Immature natural killer cell (primary cell): ENCODE data around the gene OR1F1. TPM values are rescaled to one million over a fixed set of nuclear protein-coding genes. Genes with fewer than 3 reads are reported as not detected.
"Not testable (repeated sequence)": the region's sequence is repeated elsewhere in the genome, so short reads cannot be mapped to it uniquely, and the experiment has no call there.

Experiments
- DNase-seq, 3 donors: peaks; one replicate each; pipeline ENCODE4 v3.0.0; 2022; ENCODE audit warnings: mixed read lengths in 1 of 3
- H3K27ac Mint-ChIP-seq, 6 donors: one replicate each; pipeline ENCODE4 v1.8.0; 2020; ENCODE audit warnings: mixed read lengths in 6 of 6, mild to moderate bottlenecking in 5 of 6, inconsistent platforms in 4 of 6, moderate library complexity in 3 of 6
- H3K27me3 Mint-ChIP-seq, 3 donors: one replicate each; pipeline ENCODE4 v1.8.0; 2020 to 2021; ENCODE audit warnings: low read depth in 3 of 3, mild to moderate bottlenecking in 3 of 3, mixed read lengths in 3 of 3, moderate library complexity in 3 of 3, inconsistent platforms in 1 of 3
- H3K36me3 Mint-ChIP-seq, 3 donors: one replicate each; pipeline ENCODE4 v1.8.0; 2020; ENCODE audit warnings: mixed read lengths in 3 of 3, inconsistent platforms in 2 of 3, mild to moderate bottlenecking in 2 of 3
- H3K4me1 Mint-ChIP-seq, 2 donors: one replicate each; pipeline ENCODE4 v1.8.0; 2020; ENCODE audit warnings: inconsistent platforms in 2 of 2, mild to moderate bottlenecking in 2 of 2, mixed read lengths in 2 of 2, moderate library complexity in 1 of 2
- H3K4me3 Mint-ChIP-seq, 5 donors: one replicate each; pipeline ENCODE4 v1.8.0; 2020; ENCODE audit warnings: mild to moderate bottlenecking in 5 of 5, mixed read lengths in 5 of 5, inconsistent platforms in 3 of 5, moderate library complexity in 3 of 5
- H3K9me3 Mint-ChIP-seq, 6 donors: one replicate each; pipeline ENCODE4 v1.8.0; 2020; ENCODE audit warnings: mild to moderate bottlenecking in 6 of 6, mixed read lengths in 6 of 6, inconsistent platforms in 4 of 6, moderate library complexity in 3 of 6
- polyA plus RNA-seq, 3 donors: library from polyadenylated mRNA; unstranded; fragments of 300-500 nt; fragmentation: Illumina TruSeq; gene quantifications; one replicate each; pipeline ENCODE4 v1.2.3, GENCODE V29; 2021

Gene OR1F1
- polyA plus RNA-seq, 3 donors from 2014 or later = not detected

DNA sequence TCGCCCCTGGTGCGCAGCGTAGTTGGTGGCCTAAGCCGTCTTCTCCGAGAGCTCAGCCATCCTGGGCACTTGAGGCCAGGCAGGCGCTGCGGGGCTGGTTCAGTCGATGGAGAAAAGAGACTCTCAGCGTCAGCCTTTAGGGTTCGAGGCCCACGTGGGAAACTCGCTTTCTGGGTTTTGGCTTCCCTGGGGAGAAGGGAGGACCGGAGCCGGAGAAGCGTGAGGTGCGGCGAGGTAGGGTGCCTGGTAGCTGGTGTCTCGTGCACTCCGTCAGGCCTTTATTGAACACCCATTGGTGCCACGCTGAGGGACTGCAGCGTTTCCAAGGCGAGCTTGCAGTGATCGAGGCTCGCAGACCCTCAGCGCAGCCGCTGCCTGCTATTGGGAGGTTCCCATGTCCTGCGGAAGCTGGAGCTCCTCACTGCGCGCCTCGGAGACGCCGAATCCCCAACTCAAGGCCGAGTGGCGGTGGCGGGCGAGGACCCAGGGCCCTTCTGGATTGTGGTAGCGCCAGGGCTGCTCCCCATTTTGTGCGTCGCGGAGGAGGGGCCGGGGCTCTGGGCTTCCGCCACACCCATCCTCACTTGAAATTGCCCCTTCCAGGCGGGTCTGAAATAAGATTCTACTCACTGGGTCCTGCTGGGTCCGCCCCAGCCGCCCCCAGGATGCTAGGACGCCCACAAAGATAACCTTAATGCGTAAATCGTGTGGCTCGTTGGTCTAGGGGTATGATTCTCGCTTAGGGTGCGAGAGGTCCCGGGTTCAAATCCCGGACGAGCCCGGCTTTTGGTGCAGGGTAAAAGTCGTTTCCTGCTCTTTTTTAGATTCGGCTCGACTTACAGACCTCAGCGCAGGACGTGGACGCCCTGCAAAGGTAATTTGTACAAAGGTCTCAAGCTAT lies 1.2 kb downstream of the OR1F1 start:
- peak overlapping the region; percentile 59 to 81 (median 74) for H3K4me3 Mint-ChIP-seq
- H3K9me3 Mint-ChIP-seq = peaks cover 0 to 2% (median 0%) of the 10 kb centered on the region in 6 donors
- peaks cover 54 to 77% (median 75%) of the 10 kb centered on the region in 3 donors for H3K27me3 Mint-ChIP-seq
- peaks cover 0 to 2% (median 0%) of the 10 kb centered on the region in 3 donors for H3K36me3 Mint-ChIP-seq
- DNase-seq = peak in 1 of 3 donors; percentile 24
- peaks cover 38 to 42% of the 10 kb centered on the region in 2 donors for H3K4me1 Mint-ChIP-seq
- H3K27ac Mint-ChIP-seq = peak overlapping the region in 2 of 6 donors; percentile 57 to 65

DNA sequence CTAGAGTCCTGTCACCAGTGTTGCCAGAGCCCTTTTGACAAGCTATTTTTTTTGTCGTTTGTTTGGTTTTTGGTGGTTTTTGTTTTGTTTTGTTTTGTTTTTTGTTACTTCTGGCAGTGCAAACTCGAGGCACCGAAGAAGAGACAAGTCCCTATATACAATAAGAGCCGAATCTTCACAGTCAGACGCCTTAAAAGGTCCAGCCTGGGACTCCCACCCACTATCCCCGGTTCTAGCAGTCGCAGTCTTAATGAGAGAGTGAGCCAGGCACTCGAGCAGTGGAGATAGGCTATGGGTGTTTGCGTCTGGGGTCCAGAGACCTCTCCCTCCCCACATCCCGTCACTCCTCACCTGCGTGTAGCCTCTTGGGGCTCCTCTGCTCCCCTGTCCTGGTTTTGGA lies 1.9 kb downstream of the OR1F1 start:
- peaks cover 54 to 78% (median 74%) of the 10 kb centered on the region in 3 donors for H3K27me3 Mint-ChIP-seq
- peak overlapping the region in 2 of 6 donors; percentile 57 to 65 for H3K27ac Mint-ChIP-seq
- peaks cover 36 to 39% of the 10 kb centered on the region in 2 donors for H3K4me1 Mint-ChIP-seq
- peaks cover 0 to 2% (median 0%) of the 10 kb centered on the region in 6 donors for H3K9me3 Mint-ChIP-seq
- H3K36me3 Mint-ChIP-seq = peaks cover 0 to 3% (median 0%) of the 10 kb centered on the region in 3 donors
- no peak for DNase-seq
- H3K4me3 Mint-ChIP-seq = peak overlapping the region; percentile 68 to 81 (median 74)

DNA sequence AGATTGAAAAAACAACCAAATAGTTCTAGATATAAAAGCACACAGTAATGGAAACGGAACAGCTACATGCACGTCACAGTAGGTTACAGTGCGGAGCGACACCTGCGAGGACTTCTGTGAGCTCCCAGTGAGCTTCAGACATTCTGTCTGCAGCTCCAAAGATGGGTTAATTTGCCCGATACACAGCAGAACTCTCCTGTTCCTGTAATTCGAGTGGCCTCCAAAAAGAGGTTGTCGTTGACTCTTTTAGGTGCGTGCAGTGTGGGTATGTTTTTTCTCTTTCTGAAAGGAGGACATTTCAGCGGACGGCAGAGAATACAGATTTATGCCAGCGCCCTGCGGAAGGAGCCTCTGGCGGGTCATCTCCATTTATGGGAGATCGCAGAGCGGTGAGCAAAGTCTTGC lies 2.9 kb downstream of the OR1F1 start:
- Mint-ChIP-seq H3K4me3 (peak overlapping the region in 4 of 5 donors; percentile 11 to 63 (median 34)), H3K27ac (no peak overlapping the region), H3K9me3 (peaks cover 0 to 2% (median 0%) of the 10 kb centered on the region in 6 donors), H3K36me3 (peaks cover 0 to 3% (median 0%) of the 10 kb centered on the region in 3 donors), H3K4me1 (peaks cover 36 to 39% of the 10 kb centered on the region in 2 donors), H3K27me3 (peaks cover 51 to 85% (median 71%) of the 10 kb centered on the region in 3 donors)
- DNase-seq = no peak

DNA sequence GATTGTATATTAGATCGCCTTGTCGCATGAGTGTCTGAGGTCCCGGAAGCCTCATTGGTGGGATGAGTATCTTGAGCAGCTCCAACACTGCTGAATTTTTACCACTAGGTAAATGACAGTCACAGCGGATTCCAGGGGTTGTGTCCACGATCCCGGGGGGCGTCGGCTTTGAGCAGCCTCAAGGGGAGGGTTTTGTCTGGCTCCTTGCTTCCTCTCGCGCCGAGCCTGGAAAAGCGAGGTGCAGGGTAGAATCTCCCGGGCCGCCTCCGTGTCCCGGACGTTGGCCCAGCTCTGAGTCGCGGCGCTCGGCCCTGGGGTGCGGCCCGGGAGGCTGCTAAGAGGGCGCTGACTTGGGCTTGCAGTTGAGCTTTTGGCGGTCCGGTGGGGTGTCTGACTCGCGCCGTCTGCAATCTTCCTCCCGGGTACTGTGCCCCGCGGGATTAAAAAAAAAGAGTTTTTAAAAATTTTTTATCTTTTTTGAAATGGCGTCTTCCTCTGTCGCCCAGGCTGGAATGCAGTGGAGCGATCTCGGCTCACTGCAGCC lies 4.5 kb downstream of the OR1F1 start:
- no peak for DNase-seq
- Mint-ChIP-seq H3K9me3 (peaks cover 0 to 2% (median 0%) of the 10 kb centered on the region in 6 donors), H3K4me1 (peaks cover 34 to 35% of the 10 kb centered on the region in 2 donors), H3K36me3 (peaks cover 0 to 3% (median 0%) of the 10 kb centered on the region in 3 donors), H3K27me3 (peaks cover 52 to 73% (median 62%) of the 10 kb centered on the region in 3 donors), H3K27ac (no peak overlapping the region), H3K4me3 (no peak overlapping the region)

DNA sequence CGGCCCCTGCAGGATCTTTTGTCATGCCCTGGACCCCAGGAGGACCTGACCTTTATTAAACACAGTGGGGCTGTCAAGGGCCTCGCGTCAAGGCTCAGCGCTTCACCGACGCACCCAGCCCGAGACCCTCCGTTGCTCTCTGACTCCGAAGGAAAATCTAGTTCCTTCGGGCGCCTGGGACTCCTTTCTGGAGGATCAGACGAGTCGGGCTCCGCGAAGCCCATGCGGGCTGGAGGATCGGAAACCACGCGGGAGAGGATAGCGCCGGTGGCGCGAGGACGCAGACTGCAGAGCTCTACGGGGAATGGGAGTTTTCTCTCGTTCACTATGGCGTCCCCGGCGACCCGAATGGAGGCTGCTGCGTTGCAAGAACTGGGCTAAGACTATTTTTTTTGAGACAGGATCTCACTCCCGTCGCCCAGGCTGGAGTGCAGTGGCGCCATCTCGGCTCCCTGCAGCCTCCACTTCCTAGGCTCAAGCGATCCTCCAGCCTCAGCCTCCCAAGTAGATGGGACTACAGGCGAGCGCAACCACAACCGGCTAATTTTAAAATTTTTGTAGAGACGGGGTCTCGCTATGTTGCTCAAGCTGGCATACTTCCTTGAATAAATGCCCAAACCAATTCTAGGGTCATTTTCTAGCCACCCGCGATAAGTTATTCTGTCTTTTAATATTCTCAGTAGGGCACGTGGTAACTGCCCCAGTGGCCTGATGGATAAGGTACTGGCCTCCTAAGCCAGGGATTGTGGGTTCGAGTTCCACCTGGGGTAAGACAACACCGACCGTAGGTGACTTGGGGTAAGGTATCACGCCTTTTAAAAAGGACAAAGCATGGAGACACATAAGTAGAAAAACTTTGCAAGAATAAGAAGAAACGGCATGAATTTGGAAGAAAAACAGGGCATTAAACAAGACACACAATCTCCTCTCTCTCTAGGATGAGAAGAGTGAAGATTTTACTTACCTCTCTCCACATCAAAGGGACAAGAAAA lies 5.5 kb downstream of the OR1F1 start:
- Mint-ChIP-seq H3K36me3 (peaks cover 0 to 3% (median 0%) of the 10 kb centered on the region in 3 donors), H3K27me3 (peaks cover 48 to 64% (median 58%) of the 10 kb centered on the region in 3 donors), H3K27ac (no peak overlapping the region), H3K9me3 (peaks cover 0 to 2% (median 0%) of the 10 kb centered on the region in 6 donors), H3K4me3 (no peak overlapping the region), H3K4me1 (peaks cover 26 to 27% of the 10 kb centered on the region in 2 donors)
- DNase-seq = no peak

DNA sequence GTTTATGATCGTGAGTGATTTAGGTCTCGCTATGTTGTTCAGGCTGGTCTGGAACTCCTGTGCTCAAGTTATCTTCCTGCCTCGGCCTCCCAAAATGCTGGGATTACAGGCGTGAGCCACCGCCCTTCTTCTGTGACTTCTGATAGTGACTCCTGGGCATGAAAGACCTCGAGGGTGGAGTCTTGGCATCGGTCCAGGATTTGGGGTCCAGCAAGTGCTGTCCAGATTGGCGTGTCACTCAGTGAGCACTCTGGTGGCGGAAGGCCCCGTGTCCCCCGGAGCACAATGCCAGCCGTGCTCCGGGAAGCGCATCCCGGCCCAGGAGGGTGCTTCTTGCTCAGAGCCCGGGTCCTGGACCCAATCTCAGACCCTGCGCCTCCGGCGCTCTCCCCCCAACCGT lies 6.8 kb downstream of the OR1F1 start:
- DNase-seq = no peak
- peaks cover 0 to 2% (median 0%) of the 10 kb centered on the region in 6 donors for H3K9me3 Mint-ChIP-seq
- H3K27ac Mint-ChIP-seq = no peak overlapping the region
- H3K4me3 Mint-ChIP-seq = no peak overlapping the region
- H3K4me1 Mint-ChIP-seq = peaks cover 15 to 16% of the 10 kb centered on the region in 2 donors
- peaks cover 0 to 3% (median 0%) of the 10 kb centered on the region in 3 donors for H3K36me3 Mint-ChIP-seq
- H3K27me3 Mint-ChIP-seq = peaks cover 40 to 55% (median 46%) of the 10 kb centered on the region in 3 donors

DNA sequence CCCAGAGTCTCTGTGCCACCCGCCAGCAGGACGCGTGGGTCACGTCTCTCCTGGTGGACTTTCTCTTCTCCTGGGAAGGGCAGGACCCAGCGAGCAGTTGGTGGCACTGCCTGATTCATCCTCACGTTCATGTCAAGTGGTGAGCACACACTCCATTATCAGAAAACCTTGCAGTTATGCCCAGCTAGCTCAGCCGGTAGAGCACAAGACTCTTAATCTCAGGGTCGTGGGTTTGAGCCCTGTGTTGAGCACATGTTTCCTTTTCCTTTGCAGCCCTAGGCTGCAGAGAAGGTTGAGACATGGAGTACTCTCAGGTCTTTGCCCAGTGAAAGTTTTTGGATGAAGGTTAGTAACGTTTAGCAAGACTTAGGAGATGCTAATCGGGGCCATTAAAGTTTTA lies 8.0 kb downstream of the OR1F1 start:
- Mint-ChIP-seq H3K36me3 (peaks cover 0 to 3% (median 0%) of the 10 kb centered on the region in 3 donors), H3K9me3 (peaks cover 0 to 2% (median 0%) of the 10 kb centered on the region in 6 donors), H3K4me3 (no peak overlapping the region), H3K27me3 (peaks cover 30 to 44% (median 35%) of the 10 kb centered on the region in 3 donors), H3K27ac (no peak overlapping the region), H3K4me1 (peaks cover 5 to 6% of the 10 kb centered on the region in 2 donors)
- DNase-seq = no peak

DNA sequence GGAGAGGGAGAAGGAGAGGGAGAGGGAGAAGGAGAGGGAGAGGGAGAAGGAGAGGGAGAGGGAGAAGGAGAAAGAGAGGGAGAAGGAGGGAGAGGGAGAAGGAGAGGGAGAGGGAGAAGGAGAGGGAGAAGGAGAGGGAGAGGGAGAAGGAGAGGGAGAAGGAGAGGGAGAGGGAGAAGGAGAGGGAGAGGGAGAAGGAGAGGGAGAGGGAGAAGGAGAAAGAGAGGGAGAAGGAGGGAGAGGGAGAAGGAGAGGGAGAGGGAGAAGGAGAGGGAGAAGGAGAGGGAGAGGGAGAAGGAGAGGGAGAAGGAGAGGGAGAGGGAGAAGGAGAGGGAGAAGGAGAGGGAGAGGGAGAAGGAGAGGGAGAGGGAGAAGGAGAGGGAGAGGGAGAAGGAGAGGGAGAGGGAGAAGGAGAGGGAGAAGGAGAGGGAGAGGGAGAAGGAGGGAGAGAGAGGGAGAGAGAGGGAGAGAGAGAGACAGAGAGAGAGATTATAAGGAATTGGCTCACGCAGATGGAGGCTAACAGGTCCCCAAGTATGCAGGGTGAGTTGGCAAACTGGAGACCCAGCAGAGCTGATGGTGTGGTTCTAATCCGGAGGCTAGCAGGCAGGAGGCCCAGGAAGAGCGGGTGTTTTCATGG lies 9.8 kb downstream of the OR1F1 start:
- peaks cover 16 to 30% (median 23%) of the 10 kb centered on the region in 3 donors for H3K27me3 Mint-ChIP-seq
- not testable (repeated sequence) for H3K9me3 Mint-ChIP-seq, H3K4me1 Mint-ChIP-seq, H3K27ac Mint-ChIP-seq, DNase-seq, H3K36me3 Mint-ChIP-seq, H3K4me3 Mint-ChIP-seq

DNA sequence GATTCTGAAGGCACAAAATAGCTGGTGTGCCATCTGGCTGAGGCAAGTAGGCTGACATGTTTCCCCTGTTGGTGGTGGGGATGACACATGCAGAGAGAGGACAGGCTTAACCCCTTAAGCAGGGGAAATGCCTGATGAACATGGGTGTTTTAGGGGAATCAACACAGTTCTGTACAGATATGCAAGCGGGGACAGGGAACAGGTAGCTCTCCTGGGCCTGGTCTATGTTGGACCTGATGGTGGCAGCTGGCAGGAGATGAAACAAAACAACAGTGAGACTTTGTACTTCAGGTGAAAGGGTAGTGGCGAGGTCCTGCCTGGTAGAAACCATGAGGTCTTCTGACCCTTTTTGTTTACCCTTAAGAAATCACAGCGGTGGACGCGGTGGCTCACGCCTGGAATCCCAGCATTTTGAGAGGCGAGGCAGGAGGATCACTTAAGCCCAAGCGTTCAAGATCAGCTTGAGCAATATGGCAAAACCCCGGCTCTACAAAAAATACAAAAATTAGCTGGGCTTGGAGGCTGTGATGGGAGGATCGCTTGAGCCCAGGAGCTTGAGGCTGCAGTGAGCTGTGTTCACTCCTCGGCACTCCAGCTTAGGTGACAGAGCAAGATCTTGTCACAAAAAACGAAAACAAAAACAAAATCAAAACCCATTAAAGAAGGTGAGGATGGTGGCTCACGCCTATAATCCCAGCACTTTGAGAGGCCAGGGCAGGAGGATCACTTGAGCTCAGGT lies 10.5 kb downstream of the OR1F1 start:
- Mint-ChIP-seq H3K9me3 (no peaks in the 10 kb centered on the region), H3K27me3 (peaks cover 18 to 24% (median 19%) of the 10 kb centered on the region in 3 donors)

DNA sequence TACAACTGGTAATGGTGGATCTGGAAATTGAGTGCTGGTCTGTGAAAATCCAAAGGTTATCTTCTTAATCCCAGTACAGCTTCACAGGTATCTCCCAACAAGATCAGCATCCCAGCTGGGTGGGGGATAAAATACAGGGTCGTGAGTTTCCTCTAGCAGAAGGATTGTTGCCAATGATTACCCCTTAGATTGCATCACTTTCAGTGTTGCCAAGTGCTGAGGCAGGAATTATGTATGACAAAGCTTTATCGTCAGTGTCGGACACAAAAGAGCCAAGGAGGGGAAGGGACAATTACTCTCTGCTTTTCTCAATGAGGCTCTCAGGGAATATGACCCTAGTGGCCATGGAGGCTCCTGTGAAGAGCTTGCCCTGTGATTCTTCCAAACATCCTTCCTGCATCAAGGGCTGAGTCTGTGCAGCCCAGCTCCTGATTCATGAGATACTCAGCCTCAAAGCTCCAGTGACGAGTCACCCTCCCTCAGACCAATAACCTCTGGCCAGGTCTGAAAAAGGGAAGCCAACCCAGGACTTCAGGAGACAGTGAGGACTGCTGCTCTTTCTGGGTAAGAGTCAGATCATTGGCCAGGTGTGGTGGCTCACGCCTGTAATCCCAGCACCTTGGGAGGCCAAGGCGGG lies 15.0 kb downstream of the OR1F1 start:
- no peak for DNase-seq
- Mint-ChIP-seq H3K4me1 (no peaks in the 10 kb centered on the region), H3K27me3 (peaks cover 9 to 13% (median 10%) of the 10 kb centered on the region in 3 donors), H3K4me3 (no peak overlapping the region), H3K27ac (no peak overlapping the region), H3K9me3 (peaks cover 7 to 18% (median 14%) of the 10 kb centered on the region in 6 donors), H3K36me3 (peaks cover 3 to 9% (median 5%) of the 10 kb centered on the region in 3 donors)

More for the DNA sequence above, 10.5 kb downstream of the OR1F1 start:
- H3K27ac Mint-ChIP-seq = no peak overlapping the region
- H3K36me3 Mint-ChIP-seq = peaks cover 0 to 3% (median 0%) of the 10 kb centered on the region in 3 donors
- H3K4me3 Mint-ChIP-seq = no peak overlapping the region
- no peak for DNase-seq
- no peaks in the 10 kb centered on the region for H3K4me1 Mint-ChIP-seq

DNA sequence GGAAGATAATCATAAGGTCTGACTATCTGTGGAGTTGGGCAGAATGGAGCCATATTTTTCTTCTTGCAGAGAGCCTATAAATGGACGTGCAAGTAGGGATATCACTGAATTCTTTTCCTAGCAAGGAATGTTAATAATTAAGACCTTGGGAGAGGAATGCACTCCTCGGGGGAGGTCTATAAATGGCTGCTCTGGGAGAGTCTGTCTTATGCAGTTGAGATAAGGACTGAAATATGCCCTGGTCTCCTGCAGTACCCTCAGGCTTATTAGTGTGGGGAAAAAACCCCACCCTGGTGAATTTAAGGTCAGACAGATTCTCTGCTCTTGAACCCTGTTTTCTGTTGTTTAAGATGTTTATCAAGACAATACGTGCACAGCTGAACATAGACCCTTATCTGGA lies 17.9 kb downstream of the OR1F1 start:
- not testable (repeated sequence) for H3K27ac Mint-ChIP-seq, DNase-seq, H3K4me1 Mint-ChIP-seq, H3K4me3 Mint-ChIP-seq, H3K36me3 Mint-ChIP-seq
- Mint-ChIP-seq H3K9me3 (peaks cover 7 to 18% (median 14%) of the 10 kb centered on the region in 6 donors), H3K27me3 (peaks cover 3 to 11% (median 8%) of the 10 kb centered on the region in 3 donors)
